K562 (cell line): ENCODE measurements around the gene CEP295NL. TPM values are rescaled to one million over a fixed set of nuclear protein-coding genes. Genes with fewer than 3 reads are reported as not detected.

ENCODE experiments used
- ASH1L ChIP-seq: fragments of 450-650 bp; IDR thresholded peaks from 2 replicates; pipeline ENCODE4 v1.6.1; 2018; ENCODE audit warnings: borderline replicate concordance, mild to moderate bottlenecking, low read depth; ENCODE audit not compliant: partially characterized antibody
- FOXA1 ChIP-seq: fragments of 450-650 bp; IDR thresholded peaks from 2 replicates; pipeline ENCODE4 v1.6.1; 2016; ENCODE audit warnings: mild to moderate bottlenecking, borderline replicate concordance
- HEY1 ChIP-seq: fragments of 250-450 bp; sonication (Bioruptor Pico); IDR thresholded peaks from 2 replicates; pipeline ENCODE4 v1.5.0; 2020; ENCODE audit warnings: mild to moderate bottlenecking, moderate library complexity, borderline replicate concordance
- NCOA4 ChIP-seq: fragments of 450-650 bp; IDR thresholded peaks from 2 replicates; pipeline ENCODE4 v1.6.1; 2018; ENCODE audit warnings: mild to moderate bottlenecking; ENCODE audit not compliant: partially characterized antibody
- NCOA6 ChIP-seq: fragments of 450-650 bp; IDR thresholded peaks from 2 replicates; pipeline ENCODE4 v1.6.1; 2017; ENCODE audit warnings: mild to moderate bottlenecking
- ZNF354B ChIP-seq: fragments of 250-450 bp; sonication (Bioruptor Pico); IDR thresholded peaks from 2 replicates; pipeline ENCODE4 v1.4.0; 2020
- ZNF445 ChIP-seq: fragments of 250-450 bp; sonication (Bioruptor Pico); IDR thresholded peaks from 2 replicates; pipeline ENCODE4 v1.4.0; 2020; ENCODE audit warnings: low read depth, mild to moderate bottlenecking, moderate library complexity
- ZNF561 ChIP-seq: fragments of 450-650 bp; formaldehyde crosslinking; conservative IDR thresholded peaks from 2 replicates; pipeline ENCODE4 v1.4.0; 2020; ENCODE audit warnings: mild to moderate bottlenecking, moderate library complexity
- polyA plus RNA-seq, 8 experiments: library from polyadenylated mRNA; depleted of rRNA in 4 of 8; stranded (reverse) in 5 of 8; unstranded in 3 of 8; fragments of >200 nt; fragmentation: Nextera tagmentation in 2 of 8; fragmentation: Illumina TruSeq in 1 of 8; extraction: Ambion mirVana in 2 of 8; extraction: Trizol in 1 of 8; gene quantifications; 2 replicates each; pipeline versions ENCODE4 v1.2.1 to v1.2.3, GENCODE V29; 2011 to 2014; ENCODE audit warnings: inconsistent platforms in 1 of 8, missing spikeins in 1 of 8
- total RNA-seq, 7 experiments: library from RNA; depleted of rRNA in 6 of 7; stranded (reverse); fragments of >200 nt in 6 of 7; fragmentation: Illumina TruSeq in 2 of 7; extraction: Trizol in 2 of 7; gene quantifications; 2 replicates each; pipeline versions ENCODE4 v1.2.1 to v1.2.3, GENCODE V29; 2011 to 2021; ENCODE audit warnings: low replicate concordance in 1 of 7
- TF ChIP-seq, protein P1 (sequence below): sonication (generic); formaldehyde crosslinking; IDR thresholded peaks from 2 replicates; pipeline ENCODE4 v1.8.0; 2022; ENCODE audit warnings: mild to moderate bottlenecking, missing genetic modification reagents, borderline replicate concordance
- TF ChIP-seq, protein P2 (sequence below), 2 experiments: fragments of 450-650 bp in 1 of 2; IDR thresholded peaks; 2 replicates each; pipeline ENCODE4 v1.6.1; 2011 to 2017; ENCODE audit warnings: low read depth in 2 of 2, antibody characterized with exemption in 1 of 2, borderline replicate concordance in 1 of 2, low read length in 1 of 2, mild to moderate bottlenecking in 1 of 2, mixed read lengths in 1 of 2; ENCODE audit not compliant: control insufficient read depth in 1 of 2
- TF ChIP-seq, protein P3 (sequence below): fragments of 250-450 bp; sonication (Bioruptor Pico); IDR thresholded peaks from 2 replicates; pipeline ENCODE4 v1.5.0; 2022; ENCODE audit warnings: mild to moderate bottlenecking

Gene CEP295NL
- total and polyA plus RNA-seq, 9 of the 15 experiments (the other 6 are each of a cell fraction or from before 2014, with no cell fraction given): not detected

DNA sequence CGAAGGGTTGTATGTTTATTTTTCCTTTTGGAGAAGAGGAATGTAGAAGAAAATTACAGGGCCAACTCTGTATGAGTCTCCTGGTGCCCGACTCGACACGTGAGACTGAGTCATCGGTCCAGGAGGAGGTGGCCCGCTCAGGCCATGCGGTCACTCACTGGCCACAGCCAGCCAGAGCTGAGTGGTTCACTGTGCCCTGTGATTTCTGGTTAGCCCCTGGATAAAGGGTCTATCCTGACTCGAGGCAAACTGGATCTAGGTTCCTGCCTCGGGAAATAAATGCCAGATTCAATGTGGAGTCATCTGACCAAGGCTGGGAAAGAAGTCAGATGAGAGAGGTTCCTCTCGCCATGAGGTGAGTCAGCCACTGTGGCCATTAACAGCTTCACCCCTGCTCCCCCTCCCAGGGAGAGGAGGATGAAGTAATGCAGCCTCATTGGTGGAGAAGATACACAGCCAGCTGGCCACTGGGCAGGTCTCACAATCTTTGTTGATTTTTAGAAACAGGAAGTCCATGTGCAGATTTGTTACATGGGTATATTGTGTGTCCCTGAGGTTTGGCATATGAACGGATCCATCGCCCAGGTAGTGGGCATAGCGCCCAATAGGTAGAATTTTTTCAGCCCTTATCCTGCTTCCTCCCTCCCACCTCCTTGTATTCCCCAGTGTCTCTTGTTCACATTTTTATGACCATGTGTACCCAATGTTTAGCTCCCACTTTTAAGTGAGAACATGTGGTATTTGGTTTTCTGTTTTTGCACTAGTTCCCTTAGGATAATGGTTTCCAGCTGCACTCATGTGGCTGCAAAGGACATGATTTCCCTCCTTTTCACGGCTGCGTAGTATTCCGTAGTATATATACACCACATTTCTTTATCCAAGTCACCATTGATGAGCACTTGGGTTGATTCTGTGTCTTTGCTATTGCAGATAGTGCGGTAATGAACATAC lies 40.7 kb downstream of the CEP295NL start (continued):
- no peak for TF ChIP-seq NCOA6
- TF ChIP-seq, protein P1, sequence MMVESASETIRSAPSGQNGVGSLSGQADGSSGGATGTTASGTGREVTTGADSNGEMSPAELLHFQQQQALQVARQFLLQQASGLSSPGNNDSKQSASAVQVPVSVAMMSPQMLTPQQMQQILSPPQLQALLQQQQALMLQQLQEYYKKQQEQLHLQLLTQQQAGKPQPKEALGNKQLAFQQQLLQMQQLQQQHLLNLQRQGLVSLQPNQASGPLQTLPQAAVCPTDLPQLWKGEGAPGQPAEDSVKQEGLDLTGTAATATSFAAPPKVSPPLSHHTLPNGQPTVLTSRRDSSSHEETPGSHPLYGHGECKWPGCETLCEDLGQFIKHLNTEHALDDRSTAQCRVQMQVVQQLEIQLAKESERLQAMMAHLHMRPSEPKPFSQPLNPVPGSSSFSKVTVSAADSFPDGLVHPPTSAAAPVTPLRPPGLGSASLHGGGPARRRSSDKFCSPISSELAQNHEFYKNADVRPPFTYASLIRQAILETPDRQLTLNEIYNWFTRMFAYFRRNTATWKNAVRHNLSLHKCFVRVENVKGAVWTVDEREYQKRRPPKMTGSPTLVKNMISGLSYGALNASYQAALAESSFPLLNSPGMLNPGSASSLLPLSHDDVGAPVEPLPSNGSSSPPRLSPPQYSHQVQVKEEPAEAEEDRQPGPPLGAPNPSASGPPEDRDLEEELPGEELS (CRISPR knock-in tag): no peak
- no peak for TF ChIP-seq HEY1 (CRISPR knock-in tag)
- TF ChIP-seq FOXA1: no peak
- TF ChIP-seq, protein P2, sequence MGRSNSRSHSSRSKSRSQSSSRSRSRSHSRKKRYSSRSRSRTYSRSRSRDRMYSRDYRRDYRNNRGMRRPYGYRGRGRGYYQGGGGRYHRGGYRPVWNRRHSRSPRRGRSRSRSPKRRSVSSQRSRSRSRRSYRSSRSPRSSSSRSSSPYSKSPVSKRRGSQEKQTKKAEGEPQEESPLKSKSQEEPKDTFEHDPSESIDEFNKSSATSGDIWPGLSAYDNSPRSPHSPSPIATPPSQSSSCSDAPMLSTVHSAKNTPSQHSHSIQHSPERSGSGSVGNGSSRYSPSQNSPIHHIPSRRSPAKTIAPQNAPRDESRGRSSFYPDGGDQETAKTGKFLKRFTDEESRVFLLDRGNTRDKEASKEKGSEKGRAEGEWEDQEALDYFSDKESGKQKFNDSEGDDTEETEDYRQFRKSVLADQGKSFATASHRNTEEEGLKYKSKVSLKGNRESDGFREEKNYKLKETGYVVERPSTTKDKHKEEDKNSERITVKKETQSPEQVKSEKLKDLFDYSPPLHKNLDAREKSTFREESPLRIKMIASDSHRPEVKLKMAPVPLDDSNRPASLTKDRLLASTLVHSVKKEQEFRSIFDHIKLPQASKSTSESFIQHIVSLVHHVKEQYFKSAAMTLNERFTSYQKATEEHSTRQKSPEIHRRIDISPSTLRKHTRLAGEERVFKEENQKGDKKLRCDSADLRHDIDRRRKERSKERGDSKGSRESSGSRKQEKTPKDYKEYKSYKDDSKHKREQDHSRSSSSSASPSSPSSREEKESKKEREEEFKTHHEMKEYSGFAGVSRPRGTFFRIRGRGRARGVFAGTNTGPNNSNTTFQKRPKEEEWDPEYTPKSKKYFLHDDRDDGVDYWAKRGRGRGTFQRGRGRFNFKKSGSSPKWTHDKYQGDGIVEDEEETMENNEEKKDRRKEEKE (IDR thresholded peaks at IDR 0.05; ENCODE audit: borderline replicate concordance in 1 of 2, control insufficient read depth in 1 of 2, low read depth in 2 of 2, low read length in 1 of 2): 0 out of 4 replicates have a peak, but pooled peaks of 1 of the 2 experiments have one; percentile 34
- TF ChIP-seq ASH1L: no peak
- TF ChIP-seq ZNF561 (CRISPR knock-in tag): no peak
- TF ChIP-seq, protein P3, sequence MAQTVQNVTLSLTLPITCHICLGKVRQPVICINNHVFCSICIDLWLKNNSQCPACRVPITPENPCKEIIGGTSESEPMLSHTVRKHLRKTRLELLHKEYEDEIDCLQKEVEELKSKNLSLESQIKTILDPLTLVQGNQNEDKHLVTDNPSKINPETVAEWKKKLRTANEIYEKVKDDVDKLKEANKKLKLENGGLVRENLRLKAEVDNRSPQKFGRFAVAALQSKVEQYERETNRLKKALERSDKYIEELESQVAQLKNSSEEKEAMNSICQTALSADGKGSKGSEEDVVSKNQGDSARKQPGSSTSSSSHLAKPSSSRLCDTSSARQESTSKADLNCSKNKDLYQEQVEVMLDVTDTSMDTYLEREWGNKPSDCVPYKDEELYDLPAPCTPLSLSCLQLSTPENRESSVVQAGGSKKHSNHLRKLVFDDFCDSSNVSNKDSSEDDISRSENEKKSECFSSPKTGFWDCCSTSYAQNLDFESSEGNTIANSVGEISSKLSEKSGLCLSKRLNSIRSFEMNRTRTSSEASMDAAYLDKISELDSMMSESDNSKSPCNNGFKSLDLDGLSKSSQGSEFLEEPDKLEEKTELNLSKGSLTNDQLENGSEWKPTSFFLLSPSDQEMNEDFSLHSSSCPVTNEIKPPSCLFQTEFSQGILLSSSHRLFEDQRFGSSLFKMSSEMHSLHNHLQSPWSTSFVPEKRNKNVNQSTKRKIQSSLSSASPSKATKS: no peak
- no peak for TF ChIP-seq ZNF445
- no peak for TF ChIP-seq NCOA4
- TF ChIP-seq ZNF354B (CRISPR knock-in tag): no peak
